H9 (cell line): Measurements from ENCODE around the gene CMSS1. TPM values are rescaled to one million over a fixed set of nuclear protein-coding genes. Genes with fewer than 3 reads are reported as not detected.

Experiments used
- DNase-seq: peaks from one replicate; pipeline ENCODE4 v3.0.0-alpha.2; 2017
- H2AFZ ChIP-seq: one replicate; pipeline ENCODE4 v1.6.1; 2013; ENCODE audit warnings: mild to moderate bottlenecking, low read length, control low read depth, moderate library complexity
- H2AK5ac ChIP-seq: 2 replicates; pipeline ENCODE4 v1.6.1; 2013; ENCODE audit warnings: low read length, control low read depth, mixed read lengths; ENCODE audit not compliant: insufficient read length
- H2BK120ac ChIP-seq: one replicate; pipeline ENCODE4 v1.6.1; 2013; ENCODE audit warnings: low read depth, mild to moderate bottlenecking, low read length, control low read depth, inconsistent platforms; ENCODE audit not compliant: poor library complexity, severe bottlenecking
- H2BK12ac ChIP-seq: 2 replicates; pipeline ENCODE4 v1.6.1; 2013; ENCODE audit warnings: low read length, control low read depth, mixed read lengths, low read depth; ENCODE audit not compliant: insufficient read length
- H2BK15ac ChIP-seq: 2 replicates; pipeline ENCODE4 v1.6.1; 2013; ENCODE audit warnings: low read depth, low read length, control low read depth
- H2BK20ac ChIP-seq: one replicate; pipeline ENCODE4 v1.6.1; 2013; ENCODE audit warnings: low read depth, mild to moderate bottlenecking, low read length, control low read depth, inconsistent platforms; ENCODE audit not compliant: poor library complexity, severe bottlenecking
- H2BK5ac ChIP-seq: 2 replicates; pipeline ENCODE4 v1.6.1; 2013; ENCODE audit warnings: low read length, control low read depth, mixed read lengths; ENCODE audit not compliant: insufficient read length
- H3K14ac ChIP-seq: 2 replicates; pipeline ENCODE4 v1.6.1; 2013; ENCODE audit warnings: low read length, control low read depth; ENCODE audit not compliant: insufficient read depth
- H3K18ac ChIP-seq: 2 replicates; pipeline ENCODE4 v1.6.1; 2013; ENCODE audit warnings: low read depth, mild to moderate bottlenecking, mixed read lengths, low read length, control low read depth; ENCODE audit not compliant: insufficient read length
- H3K23ac ChIP-seq: 2 replicates; pipeline ENCODE4 v1.6.1; 2013; ENCODE audit warnings: low read length, control low read depth, mixed read lengths, low read depth; ENCODE audit not compliant: insufficient read length
- H3K23me2 ChIP-seq: 2 replicates; pipeline ENCODE4 v1.6.1; 2013; ENCODE audit warnings: low read depth, mild to moderate bottlenecking, mixed read lengths, low read length, control low read depth; ENCODE audit not compliant: insufficient read length, poor library complexity, severe bottlenecking
- H3K27ac ChIP-seq: 2 replicates; pipeline ENCODE4 v1.5.1; 2013; ENCODE audit warnings: low read length, control low read depth, mixed read lengths, low read depth; ENCODE audit not compliant: insufficient read length
- H3K27me3 ChIP-seq: 2 replicates; pipeline ENCODE4 v1.6.1; 2013; ENCODE audit warnings: low read length, control low read depth, inconsistent platforms; ENCODE audit not compliant: insufficient read depth
- H3K4ac ChIP-seq: 2 replicates; pipeline ENCODE4 v1.6.1; 2013; ENCODE audit warnings: low read depth, mild to moderate bottlenecking, control low read depth, inconsistent platforms, low read length, moderate library complexity
- H3K4me1 ChIP-seq: 2 replicates; pipeline ENCODE4 v1.6.1; 2013; ENCODE audit warnings: low read length, control low read depth, inconsistent platforms; ENCODE audit not compliant: insufficient read depth
- H3K4me2 ChIP-seq: 2 replicates; pipeline ENCODE4 v1.6.1; 2013; ENCODE audit warnings: low read length, control low read depth, mixed read lengths; ENCODE audit not compliant: insufficient read length, insufficient read depth
- H3K56ac ChIP-seq: 2 replicates; pipeline ENCODE4 v1.6.1; 2013; ENCODE audit warnings: low read depth, mild to moderate bottlenecking, mixed read lengths, low read length, control low read depth; ENCODE audit not compliant: insufficient read length
- H3K79me1 ChIP-seq: 2 replicates; pipeline ENCODE4 v1.6.1; 2013; ENCODE audit warnings: low read depth, mild to moderate bottlenecking, moderate library complexity, low read length, control low read depth, inconsistent platforms; ENCODE audit not compliant: insufficient read depth, poor library complexity, severe bottlenecking
- H3K79me2 ChIP-seq: 2 replicates; pipeline ENCODE4 v1.6.1; 2013; ENCODE audit warnings: low read length, control low read depth, inconsistent platforms; ENCODE audit not compliant: insufficient read depth
- H3K9ac ChIP-seq: 2 replicates; pipeline ENCODE4 v1.6.1; 2013; ENCODE audit warnings: low read length, control low read depth, mixed read lengths; ENCODE audit not compliant: insufficient read length; ENCODE audit errors: extremely low read depth
- H3K9me3 ChIP-seq: one replicate; pipeline ENCODE4 v1.6.1; 2013; ENCODE audit warnings: low read depth, low read length, inconsistent platforms; ENCODE audit not compliant: control insufficient read depth
- H3T11ph ChIP-seq: one replicate; pipeline ENCODE4 v1.6.1; 2013; ENCODE audit warnings: mild to moderate bottlenecking, low read length, control low read depth, inconsistent platforms
- H4K20me1 ChIP-seq: one replicate; pipeline ENCODE4 v1.6.1; 2013; ENCODE audit not compliant: control insufficient read depth, insufficient read length, insufficient read depth
- H4K5ac ChIP-seq: 2 replicates; pipeline ENCODE4 v1.6.1; 2013; ENCODE audit warnings: low read depth, mild to moderate bottlenecking, mixed read lengths, low read length, control low read depth; ENCODE audit not compliant: insufficient read length
- H4K8ac ChIP-seq: replicated peaks from 2 replicates; pipeline ENCODE4 v1.6.1; 2013; ENCODE audit warnings: low read length, control low read depth, mixed read lengths, low read depth; ENCODE audit not compliant: insufficient read length
- H4K91ac ChIP-seq: 2 replicates; pipeline ENCODE4 v1.6.1; 2013; ENCODE audit warnings: low read depth, mild to moderate bottlenecking, moderate library complexity, mixed read lengths, low read length, control low read depth; ENCODE audit not compliant: insufficient read length
- H3K27ac Mint-ChIP-seq, 3 experiments: 2 replicates in 2 of 3; 3 replicates in 1 of 3; pipeline ENCODE4 v1.8.0; 2020 to 2021; ENCODE audit warnings: mixed read lengths in 3 of 3, mild to moderate bottlenecking in 1 of 3, moderate library complexity in 1 of 3
- H3K27me3 Mint-ChIP-seq: 2 replicates; pipeline ENCODE4 v1.8.0; 2021; ENCODE audit warnings: low read depth, mild to moderate bottlenecking, moderate library complexity, mixed read lengths
- H3K36me3 Mint-ChIP-seq, 3 experiments: 2 replicates in 2 of 3; 3 replicates in 1 of 3; pipeline ENCODE4 v1.8.0; 2020 to 2021; ENCODE audit warnings: low read depth in 3 of 3, mixed read lengths in 3 of 3; ENCODE audit not compliant: insufficient read depth in 1 of 3
- H3K4me1 Mint-ChIP-seq, 2 experiments: 2 replicates each; pipeline ENCODE4 v1.8.0; 2020; ENCODE audit warnings: mixed read lengths in 2 of 2
- H3K4me3 Mint-ChIP-seq, 2 experiments: 2 replicates in 1 of 2; 3 replicates in 1 of 2; pipeline ENCODE4 v1.8.0; 2020 to 2021; ENCODE audit warnings: mild to moderate bottlenecking in 2 of 2, mixed read lengths in 2 of 2, moderate library complexity in 1 of 2
- H3K9me3 Mint-ChIP-seq, 2 experiments: 2 replicates in 1 of 2; 3 replicates in 1 of 2; pipeline ENCODE4 v1.8.0; 2020; ENCODE audit warnings: mild to moderate bottlenecking in 2 of 2, mixed read lengths in 2 of 2, moderate library complexity in 1 of 2
- CTCF ChIP-seq: fragments of 200-600 bp; sonication (generic); conservative IDR thresholded peaks from 3 replicates; pipeline ENCODE4 v1.8.0; 2021; ENCODE audit warnings: antibody characterized with exemption, mild to moderate bottlenecking
- WGBS: extraction: QIAGEN DNeasy Blood & Tissue Kit; methylation state at CpG from one replicate; pipeline ENCODE4 v1.1.7; 2013; ENCODE audit warnings: missing lambda C conversion rate, low lambda C conversion rate, mixed read lengths; ENCODE audit not compliant: insufficient read length; ENCODE audit errors: extremely low coverage; 5-methylcytosine and 5-hydroxymethylcytosine counted together
- total RNA-seq: library from RNA; stranded (reverse); gene quantifications from 2 replicates; pipeline ENCODE4 v1.2.1, GENCODE V29; 2021

CMSS1 gene
- total RNA-seq, 1 experiment from 2014 or later = 61.8 TPM

GRCh38 chr3:100207886-100208285, 390.2 kb downstream of the CMSS1 start:
- Histone ChIP-seq H4K5ac (no peak overlapping the region), H4K91ac (no peak overlapping the region), H3K23me2 (no peaks in the 10 kb centered on the region), H3K9me3 (no peaks in the 10 kb centered on the region), H2AK5ac (no peak overlapping the region), H4K20me1 (no peaks in the 10 kb centered on the region), H3K27me3 (no peaks in the 10 kb centered on the region), H3K56ac (no peak overlapping the region), H3K14ac (no peak overlapping the region), H2BK20ac (no peak overlapping the region), H2BK15ac (no peak overlapping the region), H3K79me2 (no peaks in the 10 kb centered on the region), H3K4me2 (no peak overlapping the region), H4K8ac (no peak overlapping the region), H3K4me1 (peaks cover 16% of the 10 kb centered on the region), H3K9ac (no peak overlapping the region), H2BK5ac (no peak overlapping the region), H3K79me1 (no peaks in the 10 kb centered on the region), H3K27ac (no peak overlapping the region), H3T11ph (no peak overlapping the region), H2AFZ (no peak overlapping the region), H3K18ac (no peak overlapping the region), H3K4ac (no peak overlapping the region), H3K23ac (no peak overlapping the region), H2BK12ac (no peak overlapping the region), H2BK120ac (no peak overlapping the region)
- Mint-ChIP-seq H3K9me3 (peaks cover 4% of the 10 kb centered on the region in 2 experiments; a peak in 3 of 5 replicates), H3K36me3 (no peaks in the 10 kb centered on the region; a peak in 1 of 7 replicates), H3K27ac (no peak overlapping the region), H3K27me3 (peaks cover 11% of the 10 kb centered on the region), H3K4me3 (no peak overlapping the region), H3K4me1 (peaks cover 25 to 31% of the 10 kb centered on the region in 2 experiments)
- WGBS = no CpG with 5 or more reads among the region's 3 CpGs
- no peak for DNase-seq
- no peak for TF ChIP-seq CTCF
